SU-DHL-6 (cell line): Measurements from ENCODE around the gene MIEF1.
A peak's percentile ranks its signal among the peaks of the same experiment; 100 is the strongest.

ENCODE experiments used
- H2AFZ ChIP-seq: fragments of 200-600 bp; sonication (generic); 2 replicates; pipeline ENCODE4 v1.6.1; 2014; ENCODE audit warnings: low read depth, mild to moderate bottlenecking, moderate library complexity, mixed read lengths, antibody characterized with exemption, low read length; ENCODE audit not compliant: severe bottlenecking
- H3F3A ChIP-seq: fragments of 200-600 bp; shearing (Covaris generic); 2 replicates; pipeline ENCODE4 v1.6.0; 2016; ENCODE audit warnings: antibody characterized with exemption, mild to moderate bottlenecking; ENCODE audit not compliant: insufficient read depth
- H3K27ac ChIP-seq: fragments of 200-600 bp; sonication (generic); 2 replicates; pipeline ENCODE4 v1.5.1; 2016; ENCODE audit warnings: low read depth, mild to moderate bottlenecking, low read length, moderate library complexity, mixed read lengths
- H3K27me3 ChIP-seq: fragments of 200-600 bp; sonication (generic), shearing (Covaris generic); 2 replicates; pipeline ENCODE4 v1.6.0; 2014; ENCODE audit warnings: mild to moderate bottlenecking, low read length
- H3K36me3 ChIP-seq: fragments of 200-600 bp; sonication (generic); 2 replicates; pipeline ENCODE4 v1.6.1; 2014; ENCODE audit warnings: mild to moderate bottlenecking, low read length, mixed read lengths
- H3K4me2 ChIP-seq: fragments of 300-600, 200-600 bp; shearing (Covaris generic), sonication (generic); 2 replicates; pipeline ENCODE4 v1.6.0; 2014; ENCODE audit warnings: low read length, low read depth, mild to moderate bottlenecking; ENCODE audit not compliant: poor library complexity, severe bottlenecking
- H3K4me3 ChIP-seq: fragments of 200-600 bp; sonication (generic); 2 replicates; pipeline ENCODE4 v1.5.1; 2014; ENCODE audit warnings: antibody characterized with exemption, low read length, mild to moderate bottlenecking, mixed read lengths; ENCODE audit not compliant: insufficient read depth, poor library complexity, severe bottlenecking
- H3K79me2 ChIP-seq: fragments of 200-600 bp; sonication (generic); 2 replicates; pipeline ENCODE4 v1.6.1; 2014; ENCODE audit warnings: mild to moderate bottlenecking, low read length, moderate library complexity; ENCODE audit not compliant: insufficient read depth
- H3K9ac ChIP-seq: fragments of 200-600 bp; sonication (generic); 2 replicates; pipeline ENCODE4 v1.7.0; 2014; ENCODE audit warnings: mild to moderate bottlenecking, low read length
- H3K9me2 ChIP-seq: fragments of 200-600 bp; sonication (generic); replicated peaks from 2 replicates; pipeline ENCODE4 v1.6.1; 2014; ENCODE audit warnings: low read length; ENCODE audit not compliant: insufficient read depth
- H3K9me3 ChIP-seq: fragments of 200-600 bp; sonication (generic); 2 replicates; pipeline ENCODE4 v1.6.1; 2014; ENCODE audit warnings: low read length, mixed read lengths; ENCODE audit not compliant: insufficient read depth
- H4K20me1 ChIP-seq: fragments of 200-600 bp; sonication (generic); 2 replicates; pipeline ENCODE4 v1.6.1; 2014; ENCODE audit warnings: low read depth, mild to moderate bottlenecking, antibody characterized with exemption, low read length, moderate library complexity, mixed read lengths
- EZH2phosphoT487 ChIP-seq: fragments of 200-600 bp; sonication (generic), shearing (Covaris generic); conservative IDR thresholded peaks from 2 replicates; pipeline ENCODE4 v1.6.1; 2018; ENCODE audit warnings: mild to moderate bottlenecking, antibody characterized with exemption, low read length, moderate library complexity, mixed read lengths
- TF ChIP-seq, protein P1 (sequence below): fragments of 200-600 bp; sonication (generic); IDR thresholded peaks from one replicate; pipeline ENCODE4 v1.5.1; 2017; ENCODE audit warnings: antibody characterized with exemption, mild to moderate bottlenecking, low read length, moderate library complexity; ENCODE audit not compliant: insufficient read depth, poor library complexity, severe bottlenecking

The MIEF1 gene

GRCh38 chr22:39543095-39543494, 41.0 kb downstream of the MIEF1 start:
- no peaks in the 10 kb centered on the region for H3K79me2 ChIP-seq
- TF ChIP-seq EZH2phosphoT487 = no peak
- TF ChIP-seq, protein P1, sequence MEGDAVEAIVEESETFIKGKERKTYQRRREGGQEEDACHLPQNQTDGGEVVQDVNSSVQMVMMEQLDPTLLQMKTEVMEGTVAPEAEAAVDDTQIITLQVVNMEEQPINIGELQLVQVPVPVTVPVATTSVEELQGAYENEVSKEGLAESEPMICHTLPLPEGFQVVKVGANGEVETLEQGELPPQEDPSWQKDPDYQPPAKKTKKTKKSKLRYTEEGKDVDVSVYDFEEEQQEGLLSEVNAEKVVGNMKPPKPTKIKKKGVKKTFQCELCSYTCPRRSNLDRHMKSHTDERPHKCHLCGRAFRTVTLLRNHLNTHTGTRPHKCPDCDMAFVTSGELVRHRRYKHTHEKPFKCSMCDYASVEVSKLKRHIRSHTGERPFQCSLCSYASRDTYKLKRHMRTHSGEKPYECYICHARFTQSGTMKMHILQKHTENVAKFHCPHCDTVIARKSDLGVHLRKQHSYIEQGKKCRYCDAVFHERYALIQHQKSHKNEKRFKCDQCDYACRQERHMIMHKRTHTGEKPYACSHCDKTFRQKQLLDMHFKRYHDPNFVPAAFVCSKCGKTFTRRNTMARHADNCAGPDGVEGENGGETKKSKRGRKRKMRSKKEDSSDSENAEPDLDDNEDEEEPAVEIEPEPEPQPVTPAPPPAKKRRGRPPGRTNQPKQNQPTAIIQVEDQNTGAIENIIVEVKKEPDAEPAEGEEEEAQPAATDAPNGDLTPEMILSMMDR = peak; percentile 25
- H3K4me2 ChIP-seq = no peak overlapping the region

DNA sequence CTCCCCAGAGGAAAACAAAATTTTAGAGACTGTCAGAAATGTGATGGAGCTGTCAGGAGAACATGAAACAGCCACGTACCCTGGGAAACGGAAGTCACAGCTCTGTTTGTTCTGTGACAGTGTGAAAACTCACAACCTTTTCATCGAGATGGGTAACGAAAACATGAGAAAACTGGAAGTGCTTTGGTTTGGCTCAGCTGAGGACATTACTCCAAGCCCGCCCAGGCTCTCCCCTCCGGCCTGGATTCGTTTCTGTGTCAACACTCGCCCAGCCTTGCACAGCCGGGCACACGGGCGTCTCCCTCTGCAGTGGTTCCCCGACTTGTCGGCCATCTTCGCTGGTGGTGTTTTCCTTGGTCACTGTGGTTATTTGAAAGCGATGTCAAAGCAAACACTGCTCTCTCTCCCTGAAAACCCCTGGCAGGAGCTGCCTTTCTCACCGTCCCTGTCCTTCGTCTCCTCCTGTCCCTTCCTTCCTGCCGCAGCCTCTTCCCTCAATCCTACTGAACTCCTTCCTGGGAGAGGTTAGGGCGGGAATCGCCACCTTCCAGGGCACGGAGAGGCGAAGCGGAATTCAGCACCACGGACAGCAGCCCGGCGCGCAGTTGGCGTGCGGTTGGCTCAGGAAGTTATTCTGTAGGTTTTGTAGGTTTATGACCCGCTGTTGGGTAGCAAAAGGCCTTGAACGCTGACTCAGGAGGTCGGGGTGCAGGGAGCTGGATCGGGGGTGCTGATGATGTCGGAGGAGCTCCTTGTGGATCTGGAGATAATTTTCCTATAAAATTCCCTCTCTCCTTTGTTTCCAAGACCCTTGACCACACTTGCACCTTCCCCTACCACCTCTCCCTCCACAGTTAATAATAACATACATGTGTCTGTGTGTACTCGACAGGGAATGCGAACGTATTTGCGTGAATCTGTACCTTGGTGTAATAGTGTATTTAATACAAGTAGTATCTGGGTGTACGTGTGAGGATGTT, 43.6 kb downstream of the MIEF1 start:
- Histone ChIP-seq H4K20me1 (no peaks in the 10 kb centered on the region), H3K27me3 (no peaks in the 10 kb centered on the region), H3K36me3 (no peaks in the 10 kb centered on the region), H3K27ac (no peak overlapping the region), H3K9me3 (no peaks in the 10 kb centered on the region), H3K4me2 (no peak overlapping the region), H3K9ac (no peak overlapping the region), H3F3A (no peaks in the 10 kb centered on the region), H3K4me3 (no peak overlapping the region), H3K9me2 (no peaks in the 10 kb centered on the region), H2AFZ (no peak overlapping the region), H3K79me2 (no peaks in the 10 kb centered on the region)
- TF ChIP-seq, protein P1 = no peak
- TF ChIP-seq EZH2phosphoT487 = no peak

More at GRCh38 chr22:39543095-39543494, 41.0 kb downstream of the MIEF1 start:
- no peaks in the 10 kb centered on the region for H3F3A ChIP-seq
- no peaks in the 10 kb centered on the region for H3K9me3 ChIP-seq
- H4K20me1 ChIP-seq = no peaks in the 10 kb centered on the region
- no peak overlapping the region for H2AFZ ChIP-seq
- H3K9ac ChIP-seq = no peak overlapping the region
- no peaks in the 10 kb centered on the region for H3K27me3 ChIP-seq
- no peak overlapping the region for H3K4me3 ChIP-seq
- H3K27ac ChIP-seq = no peak overlapping the region
- no peaks in the 10 kb centered on the region for H3K9me2 ChIP-seq
- no peaks in the 10 kb centered on the region for H3K36me3 ChIP-seq

GRCh38 chr22:39546889-39547586, 44.9 kb downstream of the MIEF1 start:
- Histone ChIP-seq H2AFZ (no peak overlapping the region), H3K79me2 (no peaks in the 10 kb centered on the region), H4K20me1 (no peaks in the 10 kb centered on the region), H3K9me2 (no peaks in the 10 kb centered on the region), H3K4me2 (no peak overlapping the region), H3F3A (no peaks in the 10 kb centered on the region), H3K36me3 (no peaks in the 10 kb centered on the region), H3K27ac (no peak overlapping the region), H3K9me3 (no peaks in the 10 kb centered on the region), H3K9ac (no peak overlapping the region), H3K27me3 (no peaks in the 10 kb centered on the region), H3K4me3 (no peak overlapping the region)
- TF ChIP-seq, protein P1 = no peak
- no peak for TF ChIP-seq EZH2phosphoT487
